SK-N-SH (cell line): Measurements from ENCODE around the gene FANCI. TPM values are rescaled to one million over a fixed set of nuclear protein-coding genes. Genes with fewer than 3 reads are reported as not detected.

Experiments used
- CTCF ChIA-PET: fragments of 300-600, 350-600 bp; formaldehyde crosslinking; extraction: SDS; loops from one replicate; lab custom pipeline; 2021; lab: Yijun Ruan, JAX
- POLR2A ChIA-PET: fragments of 350-600 bp; sonication (Branson Sonifier 250); formaldehyde crosslinking; extraction: SDS; loops from one replicate; lab custom pipeline; 2020; ENCODE audit warnings: antibody characterized with exemption, inconsistent platforms; lab: Yijun Ruan, JAX
- DNase-seq: peaks from one replicate; pipeline ENCODE4 v3.0.0; 2012
- H2AFZ ChIP-seq: fragments of 200-600 bp; sonication (generic); 2 replicates; pipeline ENCODE4 v1.8.1; 2016; ENCODE audit warnings: antibody characterized with exemption, mild to moderate bottlenecking, low read depth
- H3F3A ChIP-seq: fragments of 200-600 bp; sonication (generic); replicated peaks from 2 replicates; pipeline ENCODE3; 2016; ENCODE audit warnings: antibody characterized with exemption, mild to moderate bottlenecking; ENCODE audit not compliant: insufficient read depth
- H3K27ac ChIP-seq, 2 experiments: fragments of 200-500 bp in 1 of 2; fragments of 200-600 bp in 1 of 2; sonication (Bioruptor generic) in 1 of 2; sonication (generic), shearing (Covaris generic) in 1 of 2; 2 replicates each; pipeline versions ENCODE4 v1.5.1 to v1.6.1; 2014 to 2016; ENCODE audit warnings: low read depth in 2 of 2, inconsistent platforms in 1 of 2, low read length in 1 of 2, mild to moderate bottlenecking in 1 of 2, mixed read lengths in 1 of 2
- H3K27me3 ChIP-seq: fragments of 200-600 bp; sonication (generic), shearing (Covaris generic); 2 replicates; pipeline ENCODE4 v1.6.1; 2016; ENCODE audit warnings: mixed run types; ENCODE audit not compliant: insufficient read depth
- H3K36me3 ChIP-seq, 2 experiments: fragments of 200-500 bp in 1 of 2; fragments of 200-600 bp in 1 of 2; sonication (Bioruptor generic) in 1 of 2; sonication (generic) in 1 of 2; replicated peaks in 1 of 2; 2 replicates each; pipeline versions ENCODE3 to v1.5.1; 2014 to 2016; ENCODE audit warnings: low read length in 1 of 2, mild to moderate bottlenecking in 1 of 2; ENCODE audit not compliant: insufficient read depth in 2 of 2, control insufficient read depth in 1 of 2
- H3K4me1 ChIP-seq, 2 experiments: fragments of 200-500 bp in 1 of 2; fragments of 200-600 bp in 1 of 2; sonication (Bioruptor generic) in 1 of 2; sonication (generic), shearing (Covaris generic) in 1 of 2; 2 replicates each; pipeline versions ENCODE4 v1.5.1 to v1.6.1; 2014 to 2016; ENCODE audit warnings: low read depth in 1 of 2, low read length in 1 of 2, mixed run types in 1 of 2; ENCODE audit not compliant: insufficient read depth in 2 of 2, control insufficient read depth in 1 of 2
- H3K4me2 ChIP-seq: fragments of 200-600 bp; sonication (generic), shearing (Covaris generic); 2 replicates; pipeline ENCODE4 v1.6.1; 2017; ENCODE audit warnings: mixed run types
- H3K4me3 ChIP-seq, 2 experiments: fragments of 200-500 bp in 1 of 2; fragments of 200-600 bp in 1 of 2; sonication (Bioruptor generic) in 1 of 2; sonication (generic), shearing (Covaris generic) in 1 of 2; 2 replicates each; pipeline versions ENCODE4 v1.5.1 to v1.8.1; 2014 to 2016; ENCODE audit warnings: low read depth in 2 of 2, inconsistent platforms in 1 of 2, low read length in 1 of 2, mild to moderate bottlenecking in 1 of 2, mixed read lengths in 1 of 2, moderate library complexity in 1 of 2
- H3K79me2 ChIP-seq: fragments of 200-600 bp; sonication (generic); 2 replicates; pipeline ENCODE4 v1.8.1; 2017; ENCODE audit warnings: mild to moderate bottlenecking; ENCODE audit not compliant: insufficient read depth
- H3K9ac ChIP-seq: fragments of 200-600 bp; sonication (generic); 2 replicates; pipeline ENCODE4 v1.6.1; 2017; ENCODE audit warnings: mixed run types
- H3K9me2 ChIP-seq: fragments of 200-600 bp; sonication (generic); 2 replicates; pipeline ENCODE4 v1.6.1; 2017; ENCODE audit warnings: mixed run types
- H3K9me3 ChIP-seq: fragments of 200-600 bp; sonication (generic); 2 replicates; pipeline ENCODE4 v1.6.1; 2017; ENCODE audit warnings: mixed run types, mild to moderate bottlenecking, moderate library complexity
- H4K20me1 ChIP-seq: fragments of 200-600 bp; sonication (generic); 2 replicates; pipeline ENCODE4 v1.6.1; 2017; ENCODE audit warnings: mild to moderate bottlenecking, mixed run types; ENCODE audit not compliant: insufficient read depth
- CHD2 ChIP-seq: fragments of 150-350 bp; IDR thresholded peaks from 2 replicates; pipeline ENCODE4 v1.6.1; 2018; ENCODE audit warnings: low read length; ENCODE audit not compliant: partially characterized antibody
- EP300 ChIP-seq, 2 experiments: IDR thresholded peaks; 2 replicates each; pipeline versions ENCODE4 v1.4.0 to v1.6.1; 2012; ENCODE audit warnings: borderline replicate concordance in 1 of 2, low read depth in 1 of 2, low read length in 1 of 2
- EZH2phosphoT487 ChIP-seq: fragments of 200-600 bp; sonication (generic); IDR thresholded peaks from 2 replicates; pipeline ENCODE4 v1.6.1; 2017; ENCODE audit warnings: low read depth, mixed run types, mild to moderate bottlenecking, antibody characterized with exemption, moderate library complexity, borderline replicate concordance
- FOSL2 ChIP-seq: IDR thresholded peaks from 2 replicates; pipeline ENCODE4 v1.4.0; 2012; ENCODE audit warnings: low read depth, mild to moderate bottlenecking, moderate library complexity, borderline replicate concordance
- FOXM1 ChIP-seq: IDR thresholded peaks from 2 replicates; pipeline ENCODE4 v1.4.0; 2012; ENCODE audit warnings: low read depth, mild to moderate bottlenecking
- GABPA ChIP-seq: IDR thresholded peaks from 2 replicates; pipeline ENCODE4 v1.4.0; 2012; ENCODE audit warnings: low read depth, mild to moderate bottlenecking
- GATA2 ChIP-seq: sonication (generic); formaldehyde crosslinking; IDR thresholded peaks from 2 replicates; pipeline ENCODE4 v1.5.0; 2020; ENCODE audit warnings: mild to moderate bottlenecking, missing genetic modification reagents
- JUND ChIP-seq: IDR thresholded peaks from 2 replicates; pipeline ENCODE4 v1.4.0; 2012
- MAX ChIP-seq: IDR thresholded peaks from 2 replicates; pipeline ENCODE4 v1.4.0; 2012; ENCODE audit warnings: low read depth
- MEF2A ChIP-seq: IDR thresholded peaks from 2 replicates; pipeline ENCODE4 v1.4.0; 2012; ENCODE audit warnings: low read depth, borderline replicate concordance
- MXI1 ChIP-seq: IDR thresholded peaks from 2 replicates; pipeline ENCODE4 v1.6.1; 2012; ENCODE audit warnings: mild to moderate bottlenecking, low read depth, low read length, improper control_type of control experiment
- NFIC ChIP-seq: IDR thresholded peaks from 2 replicates; pipeline ENCODE4 v1.4.0; 2012; ENCODE audit warnings: borderline replicate concordance
- PBX3 ChIP-seq: IDR thresholded peaks from 2 replicates; pipeline ENCODE4; 2012
- POLR2AphosphoS5 ChIP-seq: IDR thresholded peaks from 2 replicates; pipeline ENCODE4 v1.6.1; 2012; ENCODE audit warnings: low read depth, low read length
- RAD21 ChIP-seq: IDR thresholded peaks from 2 replicates; pipeline ENCODE4 v1.6.1; 2012; ENCODE audit warnings: mild to moderate bottlenecking, low read length
- RCOR1 ChIP-seq: fragments of 150-350 bp; IDR thresholded peaks from 2 replicates; pipeline ENCODE4 v1.6.1; 2017; ENCODE audit warnings: antibody characterized with exemption, low read length
- REST ChIP-seq: IDR thresholded peaks from 2 replicates; pipeline ENCODE4 v1.6.1; 2012; ENCODE audit warnings: mild to moderate bottlenecking, low read depth, low read length, moderate library complexity
- RFX5 ChIP-seq: IDR thresholded peaks from 2 replicates; pipeline ENCODE4 v1.6.1; 2012; ENCODE audit warnings: mild to moderate bottlenecking, improper control_type of control experiment, low read length
- RXRA ChIP-seq: IDR thresholded peaks from 2 replicates; pipeline ENCODE4 v1.4.0; 2012; ENCODE audit warnings: low read depth, mild to moderate bottlenecking, borderline replicate concordance
- SIN3A ChIP-seq: IDR thresholded peaks from 2 replicates; pipeline ENCODE4 v1.6.1; 2012; ENCODE audit warnings: low read depth, mild to moderate bottlenecking, low read length, moderate library complexity, borderline replicate concordance
- TCF12 ChIP-seq: IDR thresholded peaks from 2 replicates; pipeline ENCODE4 v1.4.0; 2012
- TEAD4 ChIP-seq: IDR thresholded peaks from 2 replicates; pipeline ENCODE4 v1.4.0; 2012; ENCODE audit warnings: mild to moderate bottlenecking, borderline replicate concordance; ENCODE audit not compliant: insufficient read depth
- USF1 ChIP-seq: IDR thresholded peaks from 2 replicates; pipeline ENCODE4 v1.4.0; 2012; ENCODE audit warnings: low read depth, borderline replicate concordance
- YY1 ChIP-seq: IDR thresholded peaks from 2 replicates; pipeline ENCODE4 v1.4.0; 2012; ENCODE audit warnings: low read depth, mild to moderate bottlenecking
- WGBS: methylation state at CpG from one replicate; pipeline ENCODE4 v1.1.6; 2017; ENCODE audit warnings: low lambda C conversion rate; 5-methylcytosine and 5-hydroxymethylcytosine counted together
- polyA plus RNA-seq, 3 experiments: library from polyadenylated mRNA; depleted of rRNA; stranded (reverse); fragments of >200 nt; gene quantifications; 2 replicates each; pipeline ENCODE4 v1.2.3, GENCODE V29; 2012

FANCI gene
- polyA plus RNA-seq, 1 of the 3 experiments (the other 2 are of a cell fraction) = 13.2 TPM

GRCh38 chr15:89333959-89334509, 90.3 kb downstream of the FANCI start (continued):
- no peak for TF ChIP-seq FOSL2
- peak; percentile 70 for TF ChIP-seq YY1
- no peak for TF ChIP-seq RFX5
- no peak for TF ChIP-seq NFIC

GRCh38 chr15:89334510-89335297, 90.9 kb downstream of the FANCI start, which contains the start of gene POLG:
TSS of gene POLG (minus strand) at chr15:89334824. CDS start at chr15:89333754, 1,070 bp downstream.
- 1% methylated on average over 25 of the region's 85 CpGs for WGBS
- H3K9ac ChIP-seq = peak within 1 kb of the TSS; percentile 88
- peak within 1 kb of the TSS; percentile 80 to 87 for H3K4me3 ChIP-seq
- H3F3A ChIP-seq = peaks cover 7% of the 10 kb centered on the region
- ChIA-PET POLR2A (interaction anchor here (0.6 to 2.0 kb wide), 5 partner anchors 22 to 90 kb away, joined by 3 to 6 read pairs (median 4); partner anchors contain the start of gene FANCI), CTCF (interaction anchor here (0.8 to 8.0 kb wide), 8 partner anchors 13 to 128 kb away, joined by 3 to 95 read pairs (median 4); no protein-coding TSS in a partner anchor)
- DNase-seq = peak; percentile 97
- H3K4me2 ChIP-seq = peak within 1 kb of the TSS; percentile 83
- peak within 1 kb of the TSS; percentile 49; the same call in 1 of the 2 replicates for H2AFZ ChIP-seq
- peaks cover 41% of the 10 kb centered on the region for H4K20me1 ChIP-seq
- peaks cover 18 to 44% of the 10 kb centered on the region in 2 experiments for H3K4me1 ChIP-seq
- H3K36me3 ChIP-seq = peaks cover 26 to 34% of the 10 kb centered on the region in 2 experiments
- H3K9me2 ChIP-seq = no peaks in the 10 kb centered on the region
- H3K27me3 ChIP-seq = no peaks in the 10 kb centered on the region
- H3K79me2 ChIP-seq = peaks cover 46% of the 10 kb centered on the region
- no peaks in the 10 kb centered on the region for H3K9me3 ChIP-seq
- H3K27ac ChIP-seq = peak within 1 kb of the TSS; percentile 76 to 95
- TF ChIP-seq PBX3 (no peak), TEAD4 (peak; percentile 94), EZH2phosphoT487 (no peak), MAX (peak; percentile 52), GATA2 (CRISPR knock-in tag) (no peak), CHD2 (peak; percentile 85), MEF2A (no peak), REST (no peak; the same call in 1 of the 2 replicates), SIN3A (no peak; the same call in 1 of the 2 replicates), GABPA (no peak), RAD21 (no peak), RCOR1 (peak; percentile 78; the same call in 1 of the 2 replicates), NFIC (no peak; the same call in 1 of the 2 replicates), RXRA (no peak), EP300 (IDR thresholded peaks at IDR 0.05; ENCODE audit: borderline replicate concordance in 1 of 2, low read depth in 1 of 2, low read length in 1 of 2) (peak; percentile 37 to 69; a peak in 2 of 4 replicates), RFX5 (no peak), POLR2AphosphoS5 (peak; percentile 93), TCF12 (no peak), MXI1 (peak; percentile 69; the same call in 1 of the 2 replicates), FOSL2 (peak; percentile 63; the same call in 1 of the 2 replicates), JUND (peak; percentile 52; the same call in 1 of the 2 replicates), USF1 (no peak), FOXM1 (peak; percentile 66; the same call in 1 of the 2 replicates)
